AG09309 (cell line): ENCODE results near the gene ANKRD13A.
"Not testable (repeated sequence)": the region's sequence is repeated elsewhere in the genome, so short reads cannot be mapped to it uniquely, and the experiment has no call there.

ENCODE experiments used
- DNase-seq: peaks from one replicate; pipeline ENCODE4 v3.0.0-alpha.2; 2010; ENCODE audit warnings: low read depth
- H3K4me3 ChIP-seq: 2 replicates; pipeline ENCODE4 v1.5.1; 2011; ENCODE audit warnings: mild to moderate bottlenecking, low read depth, low read length, moderate library complexity; ENCODE audit not compliant: control insufficient read depth
- TF ChIP-seq, protein P1 (sequence below): IDR thresholded peaks from 2 replicates; pipeline ENCODE4 v1.5.1; 2011; ENCODE audit warnings: mild to moderate bottlenecking, low read depth, low read length, inconsistent platforms; ENCODE audit not compliant: insufficient read depth, control insufficient read depth; ENCODE audit errors: missing control alignments

The ANKRD13A gene

GRCh38 chr12:110075880-110076279, 76.7 kb downstream of the ANKRD13A start:
- H3K4me3 ChIP-seq, result no peak overlapping the region
- no peak for DNase-seq
- TF ChIP-seq, protein P1, sequence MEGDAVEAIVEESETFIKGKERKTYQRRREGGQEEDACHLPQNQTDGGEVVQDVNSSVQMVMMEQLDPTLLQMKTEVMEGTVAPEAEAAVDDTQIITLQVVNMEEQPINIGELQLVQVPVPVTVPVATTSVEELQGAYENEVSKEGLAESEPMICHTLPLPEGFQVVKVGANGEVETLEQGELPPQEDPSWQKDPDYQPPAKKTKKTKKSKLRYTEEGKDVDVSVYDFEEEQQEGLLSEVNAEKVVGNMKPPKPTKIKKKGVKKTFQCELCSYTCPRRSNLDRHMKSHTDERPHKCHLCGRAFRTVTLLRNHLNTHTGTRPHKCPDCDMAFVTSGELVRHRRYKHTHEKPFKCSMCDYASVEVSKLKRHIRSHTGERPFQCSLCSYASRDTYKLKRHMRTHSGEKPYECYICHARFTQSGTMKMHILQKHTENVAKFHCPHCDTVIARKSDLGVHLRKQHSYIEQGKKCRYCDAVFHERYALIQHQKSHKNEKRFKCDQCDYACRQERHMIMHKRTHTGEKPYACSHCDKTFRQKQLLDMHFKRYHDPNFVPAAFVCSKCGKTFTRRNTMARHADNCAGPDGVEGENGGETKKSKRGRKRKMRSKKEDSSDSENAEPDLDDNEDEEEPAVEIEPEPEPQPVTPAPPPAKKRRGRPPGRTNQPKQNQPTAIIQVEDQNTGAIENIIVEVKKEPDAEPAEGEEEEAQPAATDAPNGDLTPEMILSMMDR, result no peak

DNA sequence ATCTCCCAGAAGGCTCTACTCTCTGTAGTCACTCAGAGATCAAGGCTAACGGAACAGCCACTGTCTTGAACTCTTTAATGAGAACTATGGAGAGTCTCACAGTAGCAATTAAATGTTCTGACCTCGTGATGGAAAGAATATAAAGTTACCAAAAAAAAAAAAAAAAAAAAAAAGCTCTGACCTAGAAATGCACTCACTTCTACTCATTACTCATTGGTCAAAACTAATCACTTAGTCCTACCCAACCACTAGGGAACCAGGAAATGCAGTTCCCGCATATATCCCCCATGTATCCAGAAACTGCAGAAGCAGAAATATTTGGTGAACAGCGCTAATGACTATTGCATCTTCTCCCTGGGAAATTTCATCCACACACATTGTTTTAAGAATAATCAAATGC, 78.6 kb downstream of the ANKRD13A start:
- TF ChIP-seq, protein P1, result no peak
- H3K4me3 ChIP-seq, result no peak overlapping the region
- DNase-seq, result no peak

DNA sequence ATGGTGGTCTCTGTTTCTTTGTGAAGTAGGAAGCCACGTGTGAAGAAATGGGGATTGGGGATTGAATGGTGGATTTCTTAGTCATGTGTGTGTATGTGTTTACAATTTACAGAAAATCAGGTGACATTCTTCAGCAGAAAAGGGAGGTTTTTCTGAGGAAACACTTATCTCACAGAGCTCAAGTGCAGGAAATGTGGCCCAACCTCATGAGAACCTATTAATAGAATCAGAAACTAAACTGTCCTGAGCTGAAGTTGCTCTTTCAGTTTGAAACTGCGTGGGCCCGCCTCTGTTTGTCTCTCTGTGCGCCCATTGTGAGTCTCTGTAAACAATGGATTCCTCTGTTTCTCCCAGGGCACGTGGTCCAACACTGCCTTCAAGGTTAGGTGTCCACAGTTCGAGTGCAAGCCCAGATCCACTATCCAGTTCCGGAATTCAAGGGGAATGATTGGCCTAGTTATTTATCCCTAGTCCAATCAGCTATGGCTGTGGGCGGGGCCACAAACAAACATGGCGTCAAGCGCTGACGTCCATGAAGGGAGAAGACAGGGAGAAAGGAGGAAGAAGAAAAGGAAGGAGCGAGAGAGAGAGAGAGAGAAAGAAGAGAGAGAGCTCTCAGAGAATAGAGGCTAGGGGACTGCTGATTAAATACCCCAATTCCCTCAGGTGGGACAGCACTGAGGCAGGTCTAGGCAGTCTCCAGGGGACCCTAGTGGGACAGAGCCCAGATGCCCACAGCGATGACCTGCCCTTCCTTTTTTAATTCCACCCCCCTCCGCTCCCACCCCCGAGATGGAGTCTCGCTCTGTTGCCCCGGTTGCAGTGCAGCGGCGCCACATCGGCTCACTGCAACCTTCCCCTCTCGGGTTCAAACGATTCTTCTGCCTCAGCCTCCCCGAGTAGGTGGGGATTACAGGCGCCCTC, 80.5 kb downstream of the ANKRD13A start:
- no peak for DNase-seq
- H3K4me3 ChIP-seq, result no peak overlapping the region
- TF ChIP-seq, protein P1, result no peak

DNA sequence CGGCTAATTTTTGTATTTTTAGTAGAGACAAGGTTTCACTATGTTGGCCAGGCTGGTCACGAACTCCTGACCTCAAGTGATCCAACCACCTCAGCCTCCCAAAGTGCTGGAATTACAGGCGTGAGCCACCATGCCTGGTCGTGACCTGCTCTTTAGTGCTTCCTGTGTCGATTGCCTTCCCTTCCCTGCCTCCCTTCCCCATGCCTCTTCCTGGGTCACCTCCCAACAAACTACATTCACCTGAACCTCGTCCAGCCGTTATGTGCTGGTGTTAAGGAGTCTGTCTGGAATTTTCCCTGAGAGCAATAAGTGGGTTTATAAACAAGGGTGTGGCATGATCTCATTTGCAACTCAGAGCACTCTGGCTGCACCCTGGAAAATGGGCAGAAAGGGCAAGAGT, 81.2 kb downstream of the ANKRD13A start:
- DNase-seq, result no peak
- TF ChIP-seq, protein P1, result no peak
- no peak overlapping the region for H3K4me3 ChIP-seq

- no peak overlapping the region for H3K4me3 ChIP-seq
- DNase-seq, result no peak
- TF ChIP-seq, protein P1, result no peak
Measured at GRCh38 chr12:110084314-110085015, 85.2 kb downstream of the ANKRD13A start.

GRCh38 chr12:110088216-110088615, 89.0 kb downstream of the ANKRD13A start:
- not testable (repeated sequence) for H3K4me3 ChIP-seq, DNase-seq

DNA sequence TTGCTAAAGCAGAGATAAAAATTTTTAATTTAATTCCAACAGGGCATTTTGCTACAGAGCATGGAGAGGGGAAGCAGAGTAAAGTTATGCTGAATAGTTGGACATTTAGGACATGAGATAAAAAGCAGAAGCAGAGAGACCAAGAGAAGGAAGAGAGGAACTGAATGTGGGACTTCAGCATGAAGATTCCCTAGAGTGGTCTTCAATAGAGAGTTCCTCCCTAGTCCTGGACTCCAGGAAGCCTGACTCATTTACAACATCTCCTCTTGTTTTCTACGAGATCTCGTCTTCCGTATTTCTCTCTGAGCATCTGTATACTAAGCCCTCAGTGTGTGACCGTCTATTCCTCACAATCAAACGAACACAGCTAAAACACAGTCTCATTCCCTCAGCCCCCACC, 89.7 kb downstream of the ANKRD13A start:
- TF ChIP-seq, protein P1, result no peak
- H3K4me3 ChIP-seq, result no peak overlapping the region
- DNase-seq, result no peak
